Measurements from ENCODE around the gene LCA5L.
A peak's percentile ranks its signal among the peaks of the same experiment; 100 is the strongest.
"Not testable (repeated sequence)": the region's sequence is repeated elsewhere in the genome, so short reads cannot be mapped to it uniquely, and the experiment has no call there.

LCA5L gene

DNA sequence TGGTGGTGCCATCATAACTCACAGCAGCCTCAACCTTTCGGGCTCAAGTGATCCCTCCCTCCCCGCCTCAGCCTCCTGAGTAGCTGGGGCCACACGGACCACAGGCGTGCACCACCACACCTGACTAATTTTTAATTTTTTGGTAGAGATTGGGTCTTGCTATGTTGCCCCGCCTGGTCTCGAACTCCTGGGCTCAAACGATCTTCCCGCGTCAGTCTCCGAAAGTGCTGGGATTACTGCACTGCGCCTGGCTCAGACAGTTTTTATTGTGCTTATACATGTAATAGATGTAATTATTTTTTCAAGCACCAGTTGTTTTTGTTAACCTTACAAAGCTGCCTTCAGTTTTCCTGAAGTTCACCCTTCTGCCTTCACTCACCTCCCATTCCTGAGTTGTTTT, 58.7 kb downstream of the LCA5L start:
- DNase-seq = no peak

DNA sequence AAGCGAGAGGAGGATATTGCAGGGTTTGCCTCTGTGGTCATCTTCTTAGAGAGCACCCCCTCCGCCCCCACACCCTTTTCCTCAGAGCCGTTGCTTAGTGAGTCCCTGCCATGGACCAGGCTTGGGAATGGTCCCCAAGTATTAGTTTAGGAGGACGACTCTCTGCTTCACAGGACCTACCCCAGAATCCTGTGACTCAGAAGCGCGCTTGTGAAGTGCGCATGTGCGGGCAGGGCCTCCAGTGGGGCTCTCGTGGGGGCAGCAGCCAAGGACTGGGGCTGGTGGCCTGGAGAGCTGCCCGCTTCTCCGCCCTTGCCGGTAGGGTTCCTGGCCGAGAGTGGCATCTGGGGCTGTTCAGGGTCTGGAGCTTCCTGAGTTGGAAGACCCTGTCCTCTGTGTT, 59.4 kb downstream of the LCA5L start:
- no peak for DNase-seq

DNA sequence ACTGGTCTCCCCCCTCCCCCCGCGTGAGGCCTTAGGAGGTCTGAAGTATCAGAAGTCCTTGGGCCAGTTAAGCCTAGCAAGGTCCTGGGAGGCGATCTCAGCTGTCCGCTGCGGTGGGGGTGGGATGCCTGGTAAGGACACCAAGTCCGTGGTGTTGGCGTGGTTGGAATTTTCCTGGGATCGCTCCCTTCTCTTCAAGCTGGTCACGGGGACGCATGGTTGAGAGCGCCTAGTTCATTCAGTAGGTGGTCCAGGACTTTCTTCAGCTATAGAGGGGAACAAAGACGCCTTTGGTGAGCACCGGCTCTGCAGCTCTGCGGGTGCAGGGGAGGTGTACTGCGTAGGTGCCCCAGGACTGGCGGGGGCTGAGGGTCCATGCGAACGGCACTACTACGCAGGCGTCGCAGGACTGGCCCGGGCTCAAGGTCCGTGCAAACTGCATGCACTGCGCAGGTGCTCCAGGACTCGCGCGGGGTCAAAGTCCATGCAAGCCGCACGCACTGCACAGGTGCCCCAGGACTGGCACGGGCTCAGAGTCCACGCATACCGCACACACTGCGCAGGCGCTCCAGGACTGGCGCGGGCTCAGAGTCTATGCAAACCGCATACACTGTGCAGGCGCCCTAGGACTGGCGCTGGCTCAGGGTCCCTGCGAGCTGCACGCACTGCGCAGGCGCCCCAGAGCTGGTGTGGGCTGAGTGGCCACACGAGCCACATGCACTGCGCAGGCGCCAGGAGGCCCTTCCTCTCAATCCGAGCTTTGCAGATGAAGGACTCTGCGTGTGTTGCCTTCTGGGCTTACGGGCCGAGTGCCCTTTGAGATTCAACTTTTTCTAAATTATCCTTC, 60.1 kb downstream of the LCA5L start:
- no peak for DNase-seq

DNA sequence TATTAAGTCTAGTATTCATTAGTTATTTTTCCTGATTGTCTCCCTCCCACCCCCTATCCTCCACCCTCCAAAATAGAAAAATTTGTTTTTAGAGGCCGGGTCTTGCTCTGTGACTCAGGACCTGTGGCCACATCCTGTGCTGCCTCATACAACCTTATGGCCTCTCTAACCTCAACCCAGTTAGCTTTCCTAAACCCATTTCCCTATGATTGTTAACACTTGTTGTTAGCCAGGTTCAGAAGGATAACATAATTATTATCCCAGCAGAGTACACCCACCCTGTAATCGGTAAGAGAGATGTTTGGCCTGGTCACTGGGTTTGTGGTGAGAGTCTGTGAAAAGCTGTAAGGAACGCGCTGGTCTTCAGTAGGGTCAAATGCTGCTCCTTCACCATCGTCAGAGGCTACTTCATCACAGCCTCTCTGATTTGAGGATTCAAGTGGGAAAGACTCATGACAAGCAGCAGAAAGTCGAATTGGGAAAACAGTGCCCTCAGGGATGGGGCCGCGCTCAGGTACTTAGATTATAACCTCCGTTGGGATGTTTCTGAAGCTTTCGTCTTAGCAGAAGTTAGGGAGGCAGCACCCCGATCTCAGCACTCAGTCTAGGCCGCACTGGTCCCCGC, 60.8 kb downstream of the LCA5L start:
- DNase-seq = no peak

DNA sequence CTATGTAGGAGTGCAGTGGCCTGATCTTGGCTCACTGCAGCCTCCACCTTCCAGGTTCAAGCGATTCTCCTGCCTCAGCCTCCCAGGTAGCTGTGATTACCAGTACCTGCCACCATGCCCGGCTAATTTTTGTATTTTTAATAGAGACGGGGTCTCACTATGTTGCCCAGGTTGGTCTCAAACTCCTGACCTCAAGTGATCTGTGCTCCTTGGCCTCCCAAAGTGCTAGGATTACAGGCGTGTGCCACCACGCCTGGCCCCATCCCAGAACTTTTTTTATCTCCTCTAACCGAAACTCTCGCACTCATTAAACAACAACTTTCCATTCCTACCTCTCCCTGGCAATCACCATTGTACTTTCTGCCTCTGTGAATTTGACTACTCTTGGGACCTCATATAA, 63.5 kb downstream of the LCA5L start:
- not testable (repeated sequence) for DNase-seq

DNA sequence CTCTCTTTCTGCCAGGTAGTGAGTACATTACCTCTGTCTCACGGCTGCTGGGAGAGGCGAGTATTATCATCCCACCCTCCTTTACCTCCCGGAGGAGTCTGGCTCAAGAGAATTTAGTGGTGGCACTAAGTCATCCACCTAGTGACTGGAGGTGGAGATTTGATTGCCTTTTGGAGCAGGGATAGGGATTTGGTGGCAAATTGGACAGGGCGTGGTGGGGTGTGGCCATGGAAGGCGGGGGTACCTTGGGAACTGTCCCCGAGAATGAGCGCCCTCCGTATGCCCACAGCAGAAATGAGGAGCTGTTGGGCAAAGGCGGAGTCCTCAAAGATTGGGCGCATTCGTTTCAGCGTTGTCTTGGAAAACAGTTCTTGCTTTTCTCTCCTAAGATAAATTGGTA, 64.6 kb downstream of the LCA5L start:
- DNase-seq = peak; percentile 58

DNA sequence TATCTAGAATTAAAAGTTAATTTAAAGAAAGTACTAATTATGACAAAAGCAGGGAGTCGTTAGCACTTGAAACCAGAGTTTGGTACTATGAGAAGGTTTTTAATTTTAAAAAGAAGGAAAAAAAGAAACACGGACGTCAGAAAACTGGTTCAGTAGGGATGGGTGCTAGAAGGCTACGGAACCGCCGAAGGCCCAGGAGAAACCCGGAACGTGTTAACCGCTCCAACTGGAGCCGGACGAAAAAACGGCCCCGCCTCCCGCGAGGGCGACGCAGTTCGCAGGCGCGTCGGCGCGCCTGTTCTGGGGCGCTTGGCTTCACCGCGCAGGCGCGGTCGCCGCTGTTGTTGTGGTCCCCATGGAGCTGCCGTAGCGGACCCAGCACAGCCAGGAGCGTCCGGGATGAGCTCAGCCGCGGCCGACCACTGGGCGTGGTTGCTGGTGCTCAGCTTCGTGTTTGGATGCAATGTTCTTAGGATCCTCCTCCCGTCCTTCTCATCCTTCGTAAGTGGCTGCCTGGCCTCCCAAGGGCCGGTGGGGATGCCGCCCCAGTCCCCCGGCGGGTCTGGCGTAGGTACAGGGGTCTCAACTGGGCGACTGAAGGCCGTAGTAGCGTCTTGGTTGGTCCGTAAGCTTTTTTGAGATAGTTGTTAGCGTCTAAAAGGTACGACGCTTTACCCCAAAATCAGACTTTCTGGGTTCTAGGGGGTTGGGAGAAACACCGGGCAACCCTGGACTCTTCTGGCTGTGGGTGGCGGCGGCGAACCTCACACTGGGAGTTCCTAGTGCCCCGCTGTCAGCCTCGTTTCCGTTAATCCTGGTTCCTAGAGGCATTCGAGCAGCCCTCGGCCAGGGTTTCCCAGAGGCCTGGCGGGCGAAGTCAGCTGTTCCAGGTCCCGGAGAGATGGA, 65.3 kb downstream of the LCA5L start:
- peak; percentile 99 for DNase-seq

DNA sequence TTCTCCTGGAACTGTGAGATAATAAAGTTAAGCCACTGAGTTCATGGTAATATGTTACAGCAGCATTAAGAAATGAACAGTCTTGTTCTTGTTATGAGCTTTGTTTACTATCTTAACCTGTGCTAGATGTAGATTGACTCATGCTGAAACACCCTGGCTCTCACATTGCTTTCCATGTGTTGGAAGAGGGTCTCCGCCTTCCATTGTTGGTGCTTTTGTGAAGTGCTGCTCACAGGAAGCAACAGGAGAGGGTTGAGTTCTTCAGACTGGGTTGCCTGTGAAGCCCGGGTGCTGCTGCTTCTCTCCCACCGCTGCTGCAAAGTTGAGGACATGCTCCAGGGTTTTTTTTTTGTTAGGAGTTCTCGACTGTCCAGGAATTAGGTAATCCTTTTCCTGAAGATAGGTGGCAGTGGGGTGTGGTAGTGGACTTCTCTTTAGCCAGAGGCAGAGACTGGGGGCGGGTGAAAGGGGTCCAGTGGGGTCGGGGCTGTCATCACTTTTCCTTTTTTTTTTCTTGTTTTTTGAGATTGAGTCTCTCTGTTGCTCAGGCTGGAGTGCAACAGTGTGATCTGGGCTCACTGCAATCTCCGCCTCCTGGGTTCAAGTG, 68.0 kb downstream of the LCA5L start:
- DNase-seq = peak; percentile 37

DNA sequence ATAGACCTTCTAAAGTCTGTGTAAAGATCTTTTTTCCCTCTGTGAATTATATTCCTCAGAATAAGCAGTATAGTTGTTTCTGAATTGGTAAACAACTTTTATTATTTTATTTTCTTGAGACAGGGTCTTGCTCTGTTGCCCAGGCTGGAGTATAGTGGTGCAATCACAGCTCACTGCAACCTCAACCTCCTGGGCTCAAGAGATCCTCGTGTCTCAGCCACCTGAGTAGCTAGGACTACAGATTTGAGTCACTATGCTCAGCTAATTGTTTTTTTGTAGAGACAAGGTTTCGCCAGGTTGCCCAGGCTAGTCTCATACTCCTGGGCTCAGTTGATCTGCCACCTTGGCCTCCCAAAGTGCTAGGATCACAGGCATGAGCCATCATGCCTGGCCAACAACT, 70.1 kb downstream of the LCA5L start:
- no peak for DNase-seq

DNA sequence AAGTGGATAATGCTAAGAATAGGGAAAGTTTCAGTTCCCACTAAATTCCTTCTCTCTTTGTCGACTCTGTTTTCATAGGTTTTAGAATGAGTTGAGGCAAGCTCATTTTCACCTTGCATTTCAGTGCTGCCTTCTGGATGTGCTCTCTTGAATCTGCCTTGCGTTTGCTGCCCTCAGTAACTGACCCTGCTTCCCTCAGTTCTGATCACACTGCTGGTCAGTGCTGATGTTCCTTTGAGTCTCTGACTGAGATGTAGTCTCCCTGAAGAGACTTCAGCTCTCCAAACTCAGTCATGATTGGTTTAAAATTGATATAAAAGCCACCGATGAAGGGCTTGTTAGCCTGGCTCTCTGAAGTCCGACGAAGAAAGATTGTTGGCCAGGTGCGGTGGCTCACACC, 71.5 kb downstream of the LCA5L start:
- DNase-seq = no peak

DNA sequence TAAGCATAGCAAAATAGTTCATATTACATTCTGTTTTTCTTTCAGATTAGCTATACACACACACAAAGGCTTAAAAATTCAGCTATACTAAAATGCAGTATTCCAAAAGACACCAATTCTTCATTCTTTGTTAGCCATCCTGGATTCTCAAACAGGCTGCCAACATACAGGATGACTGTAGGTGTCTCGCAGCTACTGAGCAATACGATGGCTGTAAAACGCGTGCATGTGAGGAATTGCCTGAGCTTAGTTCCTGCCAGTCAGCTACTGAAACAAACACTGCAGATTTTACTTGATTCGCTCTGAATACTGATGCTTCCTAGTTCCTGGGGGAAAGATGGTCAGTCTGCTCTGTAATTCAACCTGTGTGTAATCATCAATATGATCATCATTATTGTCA, 71.9 kb downstream of the LCA5L start:
- DNase-seq = peak; percentile 89

DNA sequence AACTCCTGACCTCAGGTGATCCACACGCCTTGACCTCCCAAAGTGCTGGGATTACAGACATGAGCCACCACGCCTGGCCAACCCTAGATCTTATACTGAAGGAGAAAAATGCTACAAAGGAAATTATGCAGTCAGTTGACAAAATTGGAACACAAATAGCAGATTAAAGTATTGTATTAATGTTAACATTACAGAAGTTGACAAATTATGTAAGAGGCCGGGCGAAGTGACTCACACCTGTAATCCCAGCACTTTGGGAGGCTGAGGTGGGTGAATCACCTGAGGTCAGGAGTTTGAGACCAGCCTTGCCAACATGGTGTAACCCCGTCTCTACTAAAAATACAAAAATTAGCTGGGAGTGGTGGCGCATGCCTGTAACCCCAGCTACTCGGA, 75.7 kb downstream of the LCA5L start:
- DNase-seq = not testable (repeated sequence)

DNA sequence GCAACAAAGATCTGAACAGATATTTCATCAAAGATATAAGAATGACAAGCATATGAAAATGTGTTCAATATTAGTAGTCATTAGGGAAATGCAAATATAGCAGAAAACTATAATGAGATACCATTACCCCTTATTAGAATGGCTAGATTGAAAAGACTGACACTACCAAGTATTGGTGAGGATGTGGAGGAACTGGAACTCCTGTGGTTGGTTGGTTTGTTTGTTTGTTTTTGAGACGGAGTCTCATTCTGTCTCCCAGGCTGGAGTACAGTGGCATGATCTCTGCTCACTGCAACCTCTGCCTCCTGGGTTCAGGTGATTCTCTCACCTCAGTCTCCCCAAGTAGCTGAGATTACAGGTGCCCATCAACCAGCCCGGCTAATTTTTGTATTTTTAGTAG, 77.8 kb downstream of the LCA5L start:
- no peak for DNase-seq

DNA sequence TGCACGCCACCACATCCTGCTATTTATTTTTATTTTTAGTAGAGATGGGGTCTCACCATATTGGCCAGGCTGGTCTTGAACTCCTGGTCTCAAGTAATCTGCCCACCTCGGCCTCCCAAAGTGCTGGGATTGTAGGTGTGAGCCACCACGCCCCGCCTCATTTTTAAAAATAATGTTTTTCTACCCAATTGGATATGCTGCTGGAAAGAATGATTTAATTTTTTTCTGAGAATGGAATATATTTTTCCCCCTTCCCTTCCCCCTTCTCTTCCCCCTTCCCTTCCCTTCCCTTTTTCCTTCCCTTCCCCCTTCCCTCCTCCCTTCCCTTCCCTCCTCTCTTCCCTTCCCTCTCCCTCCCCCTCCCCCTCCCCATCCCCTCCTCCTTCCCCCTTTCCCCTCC, 79.0 kb downstream of the LCA5L start:
- DNase-seq = no peak

DNA sequence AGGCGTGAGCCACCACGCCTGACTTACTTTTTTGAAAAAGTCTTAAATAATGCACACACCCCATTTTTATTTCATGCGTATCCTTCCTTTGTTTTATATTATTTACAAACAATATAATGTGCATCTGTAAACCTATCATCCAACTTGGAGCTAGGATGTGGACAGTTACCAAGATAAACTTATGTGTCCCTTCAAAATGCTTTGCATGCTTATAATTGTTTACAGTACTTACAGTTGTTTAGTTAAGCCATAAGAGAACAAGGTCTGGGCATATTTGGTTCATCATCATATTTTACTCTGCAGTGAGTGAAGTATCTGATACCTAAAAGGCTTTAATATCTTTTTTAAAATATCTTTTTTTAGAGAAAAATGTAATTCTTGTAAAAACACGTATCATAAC, 80.6 kb downstream of the LCA5L start:
- no peak for DNase-seq

DNA sequence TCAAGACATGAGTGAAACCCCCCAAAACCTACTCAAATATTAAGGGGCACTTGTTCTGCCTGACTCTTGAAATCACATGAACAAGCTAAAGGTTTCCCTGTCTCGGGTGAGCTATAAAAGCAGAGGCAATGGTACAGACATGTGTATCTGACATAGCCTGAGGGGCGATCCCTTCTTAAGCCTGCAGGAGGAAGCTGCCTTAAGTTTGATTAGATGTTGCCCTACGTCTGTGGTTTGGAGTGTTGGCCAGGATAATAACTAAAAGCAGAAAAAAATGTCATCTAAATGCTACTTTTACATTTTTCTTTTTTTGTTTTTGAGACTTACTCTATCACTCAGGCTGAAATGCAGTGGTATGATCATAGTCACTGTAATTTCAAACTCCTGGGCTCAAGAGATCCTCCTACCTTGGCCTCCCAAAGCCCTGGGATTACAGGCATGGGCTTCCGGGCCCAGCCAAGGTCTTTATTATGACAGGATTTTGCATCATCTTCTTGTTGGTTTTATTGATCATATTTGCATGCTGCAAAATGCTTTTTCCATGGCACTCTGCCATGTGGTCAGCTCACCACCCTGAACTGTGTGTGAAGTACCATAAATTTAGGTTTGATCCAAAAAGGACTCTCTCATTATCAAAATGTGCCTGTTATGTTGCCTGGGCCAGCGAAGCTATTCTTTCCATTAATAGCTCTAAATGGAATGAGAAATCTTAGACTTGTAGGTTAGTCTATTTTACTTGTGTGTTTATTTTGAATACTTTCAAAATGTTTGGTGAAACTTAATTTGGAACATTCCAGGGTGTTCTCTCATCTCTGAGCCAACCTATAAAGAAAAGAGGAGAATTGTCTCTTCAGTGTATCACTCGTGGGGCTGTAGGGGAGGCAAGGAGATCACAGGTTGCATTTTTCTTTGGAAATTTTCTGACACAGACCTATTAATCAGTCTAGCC, 81.7 kb downstream of the LCA5L start:
- peak; percentile 98 for DNase-seq

DNA sequence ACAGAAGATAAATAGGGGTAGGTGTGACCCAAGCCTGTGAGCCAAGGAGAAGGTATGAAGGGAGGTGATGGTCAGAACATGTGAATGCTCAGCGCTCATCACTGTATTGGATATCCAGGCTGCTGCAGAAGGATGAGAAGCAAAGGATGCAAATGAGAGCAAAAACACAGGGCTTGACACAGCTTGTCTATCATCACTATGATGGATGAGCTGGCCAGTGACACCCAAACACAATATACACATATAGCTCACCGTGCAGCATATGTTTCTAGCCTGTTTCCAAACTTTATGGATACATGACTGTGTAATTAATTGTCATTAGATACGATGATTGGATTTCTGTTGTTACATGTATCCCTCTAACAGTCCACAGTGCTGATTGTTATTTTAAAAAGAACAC, 82.8 kb downstream of the LCA5L start:
- no peak for DNase-seq

DNA sequence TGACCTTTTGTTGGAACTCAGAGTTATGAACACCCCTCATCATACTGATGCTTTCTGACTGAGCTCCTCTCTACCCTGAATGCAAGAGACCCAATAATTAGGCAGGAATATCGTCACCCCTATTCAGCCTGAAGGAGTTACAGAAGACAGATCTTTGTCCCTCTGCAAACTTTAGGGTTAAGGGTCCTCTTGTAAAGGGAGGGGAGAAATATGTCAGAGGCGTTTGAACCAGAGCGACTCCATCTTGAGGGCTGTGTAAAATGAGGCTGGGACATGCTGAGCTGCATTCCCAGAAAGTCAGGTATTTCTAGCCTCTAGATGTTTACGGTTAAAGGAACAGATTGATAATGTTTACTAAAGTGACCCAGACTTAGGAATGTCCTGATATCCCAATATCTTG, 86.2 kb downstream of the LCA5L start:
- no peak for DNase-seq

Data from OCI-M1 (cell line).